HG02943 (cell line): ENCODE results near the gene SDR42E2.
"Not testable (repeated sequence)": the region's sequence is repeated elsewhere in the genome, so short reads cannot be mapped to it uniquely, and the experiment has no call there.

Source experiments
- ATAC-seq: cut with Tn5 transposase; IDR thresholded peaks from one replicate; pipeline ENCODE4 v1.9.1; 2021; ENCODE audit warnings: mild to moderate bottlenecking, low read depth, moderate library complexity; ENCODE audit not compliant: unreplicated experiment

The SDR42E2 gene

GRCh38 chr16:22153078-22153477 is 9.2 kb upstream of the SDR42E2 start:
- ATAC-seq: not testable (repeated sequence)

- ATAC-seq: no peak
Measured at GRCh38 chr16:22161401-22161800, 905 bp upstream of the SDR42E2 start.

GRCh38 chr16:22162656-22163009 is 327 bp downstream of the SDR42E2 start:
- no peak for ATAC-seq

- ATAC-seq: no peak
Measured at GRCh38 chr16:22163806-22164205, 1.5 kb downstream of the SDR42E2 start.

GRCh38 chr16:22164482-22164881 is 2.2 kb downstream of the SDR42E2 start:
- ATAC-seq: no peak

- no peak for ATAC-seq
Measured at GRCh38 chr16:22165508-22166285, 3.4 kb downstream of the SDR42E2 start.

- no peak for ATAC-seq
Measured at GRCh38 chr16:22171953-22172352, 9.6 kb downstream of the SDR42E2 start.

- not testable (repeated sequence) for ATAC-seq
Measured at GRCh38 chr16:22172642-22173041, 10.3 kb downstream of the SDR42E2 start.

GRCh38 chr16:22174642-22175041 is 12.3 kb downstream of the SDR42E2 start:
- ATAC-seq: no peak

GRCh38 chr16:22177968-22178930 is 15.9 kb downstream of the SDR42E2 start:
- no peak for ATAC-seq

- no peak for ATAC-seq
Measured at GRCh38 chr16:22181426-22181825, 19.1 kb downstream of the SDR42E2 start.

GRCh38 chr16:22181843-22182242 is 19.5 kb downstream of the SDR42E2 start:
- ATAC-seq: no peak

- no peak for ATAC-seq
Measured at GRCh38 chr16:22183335-22183734, 21.0 kb downstream of the SDR42E2 start.

GRCh38 chr16:22183901-22184614 is 21.8 kb downstream of the SDR42E2 start:
- no peak for ATAC-seq

- no peak for ATAC-seq
Measured at GRCh38 chr16:22184615-22184968, 22.3 kb downstream of the SDR42E2 start.

- ATAC-seq: no peak
Measured at GRCh38 chr16:22186517-22186916, 24.2 kb downstream of the SDR42E2 start.

- ATAC-seq: no peak
Measured at GRCh38 chr16:22188267-22188594, 25.9 kb downstream of the SDR42E2 start.

GRCh38 chr16:22188595-22189442 is 26.5 kb downstream of the SDR42E2 start:
- no peak for ATAC-seq

- no peak for ATAC-seq
Measured at GRCh38 chr16:22189473-22190080, 27.3 kb downstream of the SDR42E2 start.
